SKM-1 treated with dmso at 0.1 percent for 144 hours (cell line): Measurements from ENCODE around the gene PROCR.
"Not testable (repeated sequence)": the region's sequence is repeated elsewhere in the genome, so short reads cannot be mapped to it uniquely, and the experiment has no call there.

Experiments used
- DNase-seq: peaks from one replicate; lab custom pipeline; 2025; ENCODE audit not compliant: unreplicated experiment; lab: John Stamatoyannopoulos, UW

The PROCR gene

GRCh38 chr20:35192118-35192872 is 20.4 kb downstream of the PROCR start:
- no peak for DNase-seq

GRCh38 chr20:35193031-35193791 is 21.3 kb downstream of the PROCR start:
- DNase-seq = not testable (repeated sequence)

GRCh38 chr20:35196313-35196712 is 24.4 kb downstream of the PROCR start:
- DNase-seq = no peak

- DNase-seq = no peak
Observed at GRCh38 chr20:35199740-35200139, 27.9 kb downstream of the PROCR start.

- no peak for DNase-seq
Observed at GRCh38 chr20:35200267-35200666, 28.4 kb downstream of the PROCR start.

- DNase-seq = not testable (repeated sequence)
Observed at GRCh38 chr20:35201467-35201866, 29.6 kb downstream of the PROCR start.

- no peak for DNase-seq
Observed at GRCh38 chr20:35206802-35207201, 34.9 kb downstream of the PROCR start.

GRCh38 chr20:35207950-35208611 is 36.2 kb downstream of the PROCR start:
- DNase-seq = peak; percentile 76

GRCh38 chr20:35215066-35215956 is 43.4 kb downstream of the PROCR start:
- DNase-seq = no peak

- no peak for DNase-seq
Observed at GRCh38 chr20:35216541-35216940, 44.7 kb downstream of the PROCR start.

- DNase-seq = no peak
Observed at GRCh38 chr20:35223941-35224340, 52.1 kb downstream of the PROCR start.

- no peak for DNase-seq
Observed at GRCh38 chr20:35224536-35224935, 52.7 kb downstream of the PROCR start.

- no peak for DNase-seq
Observed at GRCh38 chr20:35225319-35226125, 53.6 kb downstream of the PROCR start.

GRCh38 chr20:35226126-35226883 is 54.4 kb downstream of the PROCR start, which contains the start of gene MMP24:
Gene MMP24, plus strand, starts transcription at chr20:35226690. Its CDS starts 49 bp downstream, at chr20:35226739.
- DNase-seq = no peak
